ENCODE results near the gene GRPEL1. TPM values are rescaled to one million over a fixed set of nuclear protein-coding genes. Genes with fewer than 3 reads are reported as not detected.

Gene GRPEL1
- total and polyA plus RNA-seq, 4 donors = 9.8 to 98.1 (median 40.2) TPM

- TF ChIP-seq MAX (IDR thresholded peaks at IDR 0.05) = no peak
- TF ChIP-seq HNF4G (IDR thresholded peaks at IDR 0.05) = no peak
- no peak for TF ChIP-seq RAD21 (IDR thresholded peaks at IDR 0.05)
- no peak for TF ChIP-seq CTCF (IDR thresholded peaks at IDR 0.05; ENCODE audit: low read depth, low read length, missing input control)
Observed at GRCh38 chr4:7041246-7041645, 26.6 kb downstream of the GRPEL1 start (continued).

- Histone ChIP-seq H3K27ac (ENCODE audit: low read depth in 1 of 2, low read length in 2 of 2) (no peak overlapping the region), H3K4me3 (ENCODE audit: low read depth in 1 of 3, low read length in 3 of 3) (no peak overlapping the region), H3K9ac (ENCODE audit: low read depth in 1 of 2, low read length in 2 of 2) (no peak overlapping the region), H3K4me1 (ENCODE audit: control insufficient read depth in 4 of 4, insufficient read depth in 4 of 4, low read length in 3 of 4) (peaks cover 7 to 32% (median 25%) of the 10 kb centered on the region in 4 donors), H3K9me3 (ENCODE audit: control insufficient read depth in 4 of 4, low read length in 3 of 4) (no peaks in the 10 kb centered on the region), H3K27me3 (ENCODE audit: control insufficient read depth in 4 of 4, insufficient read depth in 4 of 4, low read length in 3 of 4) (no peaks in the 10 kb centered on the region), H3K36me3 (ENCODE audit: control insufficient read depth in 4 of 4, insufficient read depth in 3 of 4, low read depth in 1 of 4, low read length in 3 of 4) (no peaks in the 10 kb centered on the region)
- WGBS = 80% methylated on average over 4 of the region's 4 CpGs
- DNase-seq (ENCODE audit: low spot score) = no peak
- no peak for TF ChIP-seq EGR1 (IDR thresholded peaks at IDR 0.05; ENCODE audit: low read depth in 2 of 2)
- TF ChIP-seq HNF4A (conservative IDR thresholded peaks at IDR 0.05) = no peak
- no peak for TF ChIP-seq TAF1 (conservative IDR thresholded peaks at IDR 0.05)
- TF ChIP-seq SP1 (IDR thresholded peaks at IDR 0.05) = no peak
- TF ChIP-seq REST (IDR thresholded peaks at IDR 0.05) = no peak
- TF ChIP-seq CTCF (IDR thresholded peaks at IDR 0.05; ENCODE audit: low read depth, low read length, missing input control) = no peak
- TF ChIP-seq GABPA (IDR thresholded peaks at IDR 0.05 in 1 of 2, conservative IDR thresholded peaks at IDR 0.05 in 1 of 2) = no peak
- no peak for TF ChIP-seq MAX (IDR thresholded peaks at IDR 0.05)
- TF ChIP-seq RXRA (IDR thresholded peaks at IDR 0.05) = no peak
- no peak for TF ChIP-seq FOXA2 (IDR thresholded peaks at IDR 0.05)
- no peak for TF ChIP-seq FOXA1 (IDR thresholded peaks at IDR 0.05)
- TF ChIP-seq RAD21 (IDR thresholded peaks at IDR 0.05) = no peak
- no peak for TF ChIP-seq NR2F2 (IDR thresholded peaks at IDR 0.05)
- TF ChIP-seq JUND (IDR thresholded peaks at IDR 0.05) = no peak
- TF ChIP-seq YY1 (IDR thresholded peaks at IDR 0.05) = no peak
Observed at GRCh38 chr4:7040765-7041164, 27.1 kb downstream of the GRPEL1 start.
